ENCODE measurements around the gene TTYH1. TPM values are rescaled to one million over a fixed set of nuclear protein-coding genes. Genes with fewer than 3 reads are reported as not detected.

Gene TTYH1
- total RNA-seq, 4 donors from 2014 or later = 0.19 TPM; not detected in 3

DNA sequence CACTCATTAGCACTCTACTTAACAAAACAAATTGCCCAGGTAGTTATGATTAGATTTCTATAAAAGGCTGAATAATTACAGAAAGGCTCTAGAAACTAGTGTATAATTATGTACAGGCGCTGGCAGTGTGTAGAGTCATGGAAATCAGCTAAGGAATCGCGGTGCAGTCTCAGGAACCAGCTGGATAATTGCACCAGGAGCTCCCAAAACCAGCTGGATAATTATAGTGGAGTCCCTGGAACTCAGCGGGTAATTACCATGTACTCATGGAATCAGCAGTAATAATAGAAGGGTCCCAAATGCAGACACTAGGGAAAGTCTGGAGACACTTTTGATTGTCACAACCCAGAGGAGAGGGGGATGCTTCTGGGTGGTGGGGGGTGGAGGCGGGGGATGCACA, 23.2 kb upstream of the TTYH1 start:
- TF ChIP-seq, protein P1, sequence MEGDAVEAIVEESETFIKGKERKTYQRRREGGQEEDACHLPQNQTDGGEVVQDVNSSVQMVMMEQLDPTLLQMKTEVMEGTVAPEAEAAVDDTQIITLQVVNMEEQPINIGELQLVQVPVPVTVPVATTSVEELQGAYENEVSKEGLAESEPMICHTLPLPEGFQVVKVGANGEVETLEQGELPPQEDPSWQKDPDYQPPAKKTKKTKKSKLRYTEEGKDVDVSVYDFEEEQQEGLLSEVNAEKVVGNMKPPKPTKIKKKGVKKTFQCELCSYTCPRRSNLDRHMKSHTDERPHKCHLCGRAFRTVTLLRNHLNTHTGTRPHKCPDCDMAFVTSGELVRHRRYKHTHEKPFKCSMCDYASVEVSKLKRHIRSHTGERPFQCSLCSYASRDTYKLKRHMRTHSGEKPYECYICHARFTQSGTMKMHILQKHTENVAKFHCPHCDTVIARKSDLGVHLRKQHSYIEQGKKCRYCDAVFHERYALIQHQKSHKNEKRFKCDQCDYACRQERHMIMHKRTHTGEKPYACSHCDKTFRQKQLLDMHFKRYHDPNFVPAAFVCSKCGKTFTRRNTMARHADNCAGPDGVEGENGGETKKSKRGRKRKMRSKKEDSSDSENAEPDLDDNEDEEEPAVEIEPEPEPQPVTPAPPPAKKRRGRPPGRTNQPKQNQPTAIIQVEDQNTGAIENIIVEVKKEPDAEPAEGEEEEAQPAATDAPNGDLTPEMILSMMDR (IDR thresholded peaks at IDR 0.05; ENCODE audit: low read depth) = no peak

DNA sequence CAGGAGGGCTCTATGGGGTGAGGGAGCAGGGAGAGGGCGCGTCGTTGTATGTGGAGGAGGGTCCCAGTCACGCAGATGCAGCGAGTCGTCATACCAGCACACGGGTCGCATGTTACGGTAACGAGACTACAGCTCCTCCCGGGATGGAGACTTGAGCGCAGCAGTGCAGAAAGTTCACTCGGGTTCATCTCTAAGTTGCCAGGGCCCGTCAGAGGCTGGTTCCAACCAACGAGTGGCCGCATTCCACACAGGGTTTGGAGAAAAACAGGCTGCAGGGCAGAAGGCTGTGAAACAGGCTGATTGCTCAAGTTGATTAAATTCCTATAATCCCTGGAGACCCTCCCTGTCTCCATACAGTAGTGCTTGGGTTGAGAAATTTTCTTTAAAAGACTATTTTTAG, 21.9 kb upstream of the TTYH1 start:
- TF ChIP-seq, protein P1 (IDR thresholded peaks at IDR 0.05; ENCODE audit: low read depth) = no peak

DNA sequence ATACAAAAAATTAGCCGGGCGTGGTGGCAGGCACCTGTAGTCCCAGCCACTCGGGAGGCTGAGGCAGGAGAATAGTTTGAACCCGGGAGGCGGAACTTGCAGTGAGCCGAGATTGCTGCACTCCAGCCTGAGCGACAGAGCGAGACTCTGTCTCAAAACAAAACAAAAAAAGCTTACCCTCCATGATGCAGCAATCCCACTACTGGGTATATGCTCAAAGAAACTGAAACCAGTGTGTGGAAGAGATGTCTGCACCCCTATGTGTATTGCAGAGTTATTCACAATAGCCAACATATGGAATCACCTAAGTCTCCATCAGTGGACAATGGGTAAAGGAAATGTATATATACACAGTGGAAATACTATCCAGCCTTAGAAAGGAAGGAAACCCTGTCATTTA, 19.6 kb upstream of the TTYH1 start:
- TF ChIP-seq, protein P1 (IDR thresholded peaks at IDR 0.05; ENCODE audit: low read depth) = no peak

DNA sequence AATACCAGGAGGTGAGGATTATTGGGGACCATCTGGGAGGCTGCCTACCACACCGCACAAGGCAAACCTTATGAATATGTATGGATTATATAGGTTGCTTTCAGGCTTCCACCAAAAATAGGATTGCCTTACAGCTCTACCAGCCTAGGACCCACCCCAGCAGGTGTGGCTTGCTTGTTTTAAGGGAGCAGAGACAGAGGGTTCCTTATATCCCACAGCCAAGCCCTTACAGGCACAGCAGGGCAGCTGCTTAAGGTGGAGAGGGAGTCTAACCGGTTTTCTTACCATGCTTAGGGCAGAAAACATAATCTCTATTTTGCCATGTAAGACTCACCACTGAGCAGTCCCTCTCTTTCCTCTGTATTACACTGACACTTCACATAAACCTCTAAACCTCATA, 16.1 kb upstream of the TTYH1 start:
- TF ChIP-seq, protein P1 (IDR thresholded peaks at IDR 0.05; ENCODE audit: low read depth) = no peak

DNA sequence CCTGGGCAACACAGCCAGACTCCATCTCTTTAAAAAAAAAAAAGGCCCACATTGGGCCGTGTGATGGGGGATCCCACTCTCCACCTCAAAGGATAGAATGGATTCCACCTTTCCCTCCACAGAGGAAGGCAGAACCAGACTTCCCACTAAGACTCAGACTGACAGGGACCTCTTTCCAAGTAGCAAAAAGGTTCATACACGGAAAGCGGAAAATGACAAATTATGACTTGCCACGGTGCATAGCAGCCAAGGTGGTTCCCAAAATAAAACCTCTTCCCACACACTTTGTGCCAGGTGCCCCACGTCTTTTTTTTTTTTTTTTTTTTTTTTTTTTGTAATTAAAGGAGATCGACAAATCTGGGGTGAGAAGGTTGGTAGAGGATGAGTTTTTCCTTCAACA, 14.4 kb upstream of the TTYH1 start:
- TF ChIP-seq, protein P1 (IDR thresholded peaks at IDR 0.05; ENCODE audit: low read depth) = no peak

DNA sequence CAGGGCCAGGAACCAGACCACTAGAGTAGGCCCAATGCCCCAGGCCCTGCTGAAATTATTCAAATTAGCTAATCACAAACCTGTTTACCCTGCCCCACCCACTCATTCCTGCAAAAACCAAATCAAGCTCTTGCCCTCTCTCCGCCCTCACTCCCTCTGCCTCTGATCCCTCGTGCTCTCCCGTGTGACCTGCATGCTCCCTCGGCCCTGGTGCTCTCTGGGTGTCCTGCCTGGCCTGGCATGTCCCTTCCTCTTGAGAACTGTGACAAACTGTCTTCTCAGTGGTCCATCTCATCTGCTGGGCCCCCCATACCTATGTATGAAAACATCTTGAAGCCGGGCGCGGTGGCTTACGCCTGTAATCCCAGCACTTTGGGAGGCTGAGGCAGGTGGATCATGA, 12.2 kb upstream of the TTYH1 start:
- TF ChIP-seq, protein P1 (IDR thresholded peaks at IDR 0.05; ENCODE audit: low read depth) = no peak

DNA sequence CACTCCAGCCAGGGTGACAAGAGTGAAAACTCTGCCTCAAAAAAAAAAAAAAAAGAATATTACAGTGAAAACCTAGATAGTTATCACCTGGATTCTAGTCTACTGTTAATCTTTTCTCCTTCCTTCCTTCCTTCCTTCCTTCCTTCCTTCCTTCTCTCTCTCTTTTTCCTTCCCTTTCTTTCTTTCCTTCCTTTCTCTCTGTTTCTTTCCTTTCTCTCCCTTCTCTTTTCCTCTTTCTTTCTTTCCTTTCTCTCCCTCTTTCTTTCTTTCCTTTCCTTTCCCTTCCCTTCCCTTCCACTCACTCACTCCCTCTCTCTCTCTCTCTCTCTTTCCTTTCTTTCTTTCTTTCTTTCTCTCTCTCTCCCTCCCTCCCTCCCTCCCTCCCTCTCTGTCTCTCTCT, 9.6 kb upstream of the TTYH1 start:
- TF ChIP-seq, protein P1 (IDR thresholded peaks at IDR 0.05; ENCODE audit: low read depth) = no peak

Measured in subcutaneous adipose tissue (tissue), 4 donors.